Hematopoietic multipotent progenitor cell treated with erythropoietin and hydrocortisone succinate and interleukin-3 and kit ligand, for 8 days (in vitro differentiated cells): ENCODE data around the gene BAD.

Experiments
- DNase-seq: peaks from one replicate; pipeline ENCODE4 v3.0.0-alpha.2; 2015

BAD gene

DNA sequence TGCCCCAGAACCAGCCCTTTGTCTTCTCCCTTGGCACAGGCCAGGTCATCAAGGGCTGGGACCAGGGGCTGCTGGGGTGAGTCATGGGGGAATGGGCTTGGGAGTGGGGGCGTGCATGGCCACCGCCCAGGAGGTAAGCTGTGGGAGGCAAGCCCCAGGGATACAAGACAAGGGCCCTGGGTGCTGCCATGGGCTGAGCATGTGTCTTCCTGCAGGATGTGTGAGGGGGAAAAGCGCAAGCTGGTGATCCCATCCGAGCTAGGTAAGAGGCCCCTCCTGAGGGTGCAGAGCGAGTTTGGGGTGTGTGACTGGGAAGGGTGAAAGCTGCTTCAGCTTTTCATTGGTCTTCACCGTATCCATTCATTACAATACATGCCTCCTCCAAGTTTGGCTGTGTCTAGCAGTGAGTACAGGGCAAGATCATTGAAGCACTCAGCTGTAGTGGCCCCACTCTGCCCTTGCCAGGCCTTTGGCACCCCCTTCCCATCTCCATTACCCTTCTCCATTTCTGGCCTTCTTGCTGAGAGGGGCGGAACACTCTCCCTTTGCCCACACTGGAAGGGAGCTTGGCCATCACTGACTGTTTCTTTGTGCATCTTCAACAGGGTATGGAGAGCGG is 41.1 kb downstream of the BAD start:
- no peak for DNase-seq

DNA sequence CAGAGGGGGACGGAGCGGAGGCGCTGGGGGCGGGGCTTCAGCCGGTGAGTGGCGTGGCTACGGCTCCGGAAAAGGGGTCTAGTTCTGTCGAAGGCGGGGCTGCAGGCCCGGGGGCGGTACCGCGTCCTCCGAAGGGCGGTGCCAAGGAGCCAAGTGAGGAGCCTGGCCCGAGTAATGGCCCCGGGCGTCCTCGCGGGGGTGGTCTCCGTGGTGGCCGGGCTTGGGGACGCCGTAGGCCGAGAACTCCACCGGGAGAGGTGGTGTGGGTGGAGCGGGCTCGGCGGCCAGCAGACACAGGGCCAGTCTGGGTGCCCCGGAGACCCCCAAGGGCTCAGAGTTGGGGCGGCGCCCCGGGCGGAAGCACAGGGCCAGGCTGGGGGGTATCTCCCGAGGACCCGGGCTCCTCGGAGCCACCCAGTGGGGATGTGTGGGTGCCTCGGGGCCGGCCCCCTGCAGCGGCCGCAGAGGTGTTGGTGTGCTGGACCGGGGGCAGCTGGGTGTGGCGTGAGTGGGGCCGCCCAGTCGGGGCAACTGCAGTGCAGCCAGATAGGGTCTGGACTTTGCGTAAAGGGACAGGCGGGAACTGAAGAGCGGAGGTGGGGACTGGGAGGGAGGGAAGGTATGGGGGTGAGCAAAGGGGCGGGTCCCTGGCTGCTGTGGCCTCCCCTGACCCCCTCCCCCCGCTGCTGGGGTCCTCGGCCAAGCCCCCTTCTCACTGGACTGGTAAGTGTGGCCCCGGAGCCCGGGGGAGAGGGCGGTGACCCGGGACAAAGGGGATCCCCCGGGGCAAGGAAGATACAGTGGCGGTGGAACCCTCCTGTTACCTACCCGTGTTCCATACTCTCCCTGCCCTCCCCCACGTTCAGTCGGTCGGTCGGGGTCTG is 42.7 kb downstream of the BAD start:
- peak; percentile 98 for DNase-seq

DNA sequence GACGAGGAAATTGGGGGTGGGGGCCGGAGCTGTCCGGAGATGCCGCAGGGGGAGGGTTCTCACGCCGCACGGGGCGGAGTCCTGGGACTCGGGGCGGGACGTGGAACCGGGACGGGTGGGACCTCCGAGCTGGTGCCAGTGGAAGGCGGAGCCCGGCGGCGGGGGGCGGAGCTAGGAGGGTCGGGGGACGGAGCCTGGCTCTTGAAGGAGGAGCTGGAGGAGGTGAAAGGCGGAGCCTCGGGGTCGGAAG is 43.3 kb downstream of the BAD start:
- DNase-seq, result no peak

DNA sequence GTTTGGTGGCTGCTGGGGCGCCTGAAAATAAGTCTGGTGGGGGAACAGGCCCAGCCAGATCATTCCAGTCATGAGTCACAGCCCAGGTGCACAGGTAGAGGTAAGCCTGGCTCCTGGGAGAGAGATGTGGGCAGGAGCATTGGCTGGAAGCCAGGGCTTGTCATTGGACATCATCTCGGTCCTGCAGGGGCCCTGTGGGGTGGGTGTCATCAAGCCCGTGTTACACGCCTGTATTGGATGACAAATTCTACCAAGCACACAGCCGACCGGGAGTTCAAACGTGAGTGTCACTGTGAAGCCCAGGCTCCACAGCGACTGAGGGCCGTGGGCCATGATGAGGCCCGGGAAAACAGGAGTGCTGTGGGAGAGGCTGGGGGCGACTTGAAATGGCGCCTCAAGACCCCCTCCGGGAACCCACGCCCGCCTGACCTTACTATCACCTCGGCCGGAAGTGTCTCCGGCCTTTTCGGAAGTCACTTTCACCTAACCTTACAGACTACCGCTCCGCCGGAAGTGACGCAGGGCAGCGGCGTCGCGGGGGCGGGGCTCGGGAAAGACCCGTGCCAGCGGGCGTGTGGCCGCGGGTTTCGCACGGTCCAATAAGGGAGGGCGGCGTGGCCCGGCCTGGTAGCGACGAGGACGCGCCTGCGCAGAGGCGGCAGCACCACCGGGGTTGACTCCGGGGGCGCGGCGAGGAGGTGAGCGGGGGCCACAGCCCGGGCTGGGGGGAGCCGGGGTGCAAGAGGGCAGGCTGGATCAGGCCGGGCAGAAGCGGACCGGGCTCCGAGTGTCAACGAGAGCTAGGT is 43.8 kb downstream of the BAD start, which contains the start of gene FKBP2:
FKBP2 (plus strand) TSS at position 661 of the 806 bp plus-strand sequence. CDS start 1,293 bp downstream, outside the sequence.
- DNase-seq, result peak; percentile 97

DNA sequence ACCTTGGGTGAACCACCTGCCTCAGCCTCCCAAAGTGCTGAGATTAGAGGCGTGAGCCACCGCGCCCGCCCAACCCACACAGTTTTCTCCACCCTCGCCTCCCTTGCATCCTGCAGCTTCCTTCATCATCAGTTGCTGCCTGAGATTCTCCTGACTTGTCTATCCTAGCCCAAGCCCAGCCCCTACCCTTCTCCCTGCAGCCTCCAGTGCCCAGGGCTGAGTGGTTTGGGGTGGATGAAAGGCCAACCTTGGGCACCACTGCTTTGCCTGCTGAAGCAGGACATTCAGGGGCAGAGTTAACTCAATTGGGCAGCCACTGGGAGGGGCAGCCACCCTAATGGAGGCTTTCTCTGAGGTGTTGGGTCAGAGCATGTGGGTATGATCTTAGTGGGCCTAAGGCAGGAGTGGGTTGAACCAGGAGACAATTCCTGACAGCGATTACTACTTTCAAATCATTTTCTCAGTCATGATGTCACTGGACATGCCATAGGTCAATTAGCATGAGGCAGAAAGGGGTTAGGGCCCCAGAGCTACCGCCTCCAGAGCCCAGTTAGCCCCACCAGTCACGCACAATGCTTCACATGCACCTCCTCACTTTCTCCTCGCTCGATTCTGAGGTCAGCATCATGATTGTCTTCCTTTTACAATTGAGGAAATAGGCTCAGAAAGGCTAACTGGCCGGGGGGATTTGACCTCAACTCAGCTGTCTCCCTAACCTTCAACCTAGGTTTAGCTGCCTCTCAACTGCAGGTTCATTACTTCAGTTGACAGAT is 44.6 kb downstream of the BAD start:
- no peak for DNase-seq

DNA sequence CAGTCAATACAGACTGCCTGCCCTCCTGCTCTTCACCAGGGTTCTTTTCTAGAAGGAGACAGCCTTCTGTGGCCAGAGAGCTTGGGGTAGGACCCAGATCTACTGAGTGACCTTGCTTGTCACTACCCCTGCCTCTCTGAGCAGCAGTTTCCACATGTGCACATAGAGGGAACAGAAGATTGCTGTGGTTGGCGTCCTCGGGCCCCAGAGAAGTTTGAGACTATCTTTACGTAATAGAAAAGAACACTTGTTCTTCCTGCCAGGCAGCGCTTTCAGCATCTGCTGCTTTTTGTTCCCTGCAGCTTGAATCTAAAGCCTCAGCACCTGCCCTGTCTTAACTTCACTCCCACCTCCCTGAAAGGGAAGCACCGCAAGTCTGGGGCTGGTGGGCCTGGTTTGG is 45.5 kb downstream of the BAD start:
- DNase-seq, result no peak

DNA sequence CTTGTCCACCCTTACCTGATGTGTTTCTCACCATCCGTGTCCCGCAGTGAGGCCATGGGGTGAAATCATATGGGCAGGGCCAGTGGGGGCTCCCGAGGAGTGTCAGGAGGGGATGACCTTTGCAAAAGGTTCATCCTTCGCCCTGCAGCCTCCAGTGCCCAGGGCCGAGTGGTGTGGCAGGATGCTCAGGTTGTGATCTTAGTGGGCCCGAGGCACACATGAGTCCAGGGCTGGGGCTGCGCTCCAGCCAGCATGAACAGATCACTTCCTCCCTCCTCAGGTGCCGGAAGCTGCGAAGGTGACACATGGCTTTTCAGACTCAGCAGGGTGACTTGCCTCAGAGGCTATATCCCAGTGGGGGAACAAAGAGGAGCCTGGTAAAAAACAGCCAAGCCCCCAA is 46.4 kb downstream of the BAD start:
- no peak for DNase-seq

DNA sequence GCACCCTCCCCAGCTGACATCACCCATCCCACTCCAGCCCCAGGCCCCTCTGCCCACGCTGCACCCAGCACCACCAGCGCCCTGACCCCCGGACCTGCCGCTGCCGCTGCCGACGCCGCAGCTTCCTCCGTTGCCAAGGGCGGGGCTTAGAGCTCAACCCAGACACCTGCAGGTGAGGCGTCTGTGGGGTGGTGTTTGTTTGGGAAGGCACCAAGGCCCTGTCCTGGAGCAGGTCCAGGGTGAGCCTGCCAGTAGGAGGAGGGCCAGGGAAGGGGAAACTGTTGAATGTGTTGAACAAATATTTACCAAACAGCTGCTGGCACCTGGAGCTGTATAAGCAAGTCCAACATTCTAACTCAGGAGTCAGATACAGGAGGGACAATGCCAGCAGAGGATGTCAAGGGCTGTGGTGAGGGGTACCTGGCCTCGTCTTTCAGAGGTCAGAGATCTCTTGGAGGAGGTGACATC is 46.9 kb downstream of the BAD start:
- DNase-seq, result no peak

DNA sequence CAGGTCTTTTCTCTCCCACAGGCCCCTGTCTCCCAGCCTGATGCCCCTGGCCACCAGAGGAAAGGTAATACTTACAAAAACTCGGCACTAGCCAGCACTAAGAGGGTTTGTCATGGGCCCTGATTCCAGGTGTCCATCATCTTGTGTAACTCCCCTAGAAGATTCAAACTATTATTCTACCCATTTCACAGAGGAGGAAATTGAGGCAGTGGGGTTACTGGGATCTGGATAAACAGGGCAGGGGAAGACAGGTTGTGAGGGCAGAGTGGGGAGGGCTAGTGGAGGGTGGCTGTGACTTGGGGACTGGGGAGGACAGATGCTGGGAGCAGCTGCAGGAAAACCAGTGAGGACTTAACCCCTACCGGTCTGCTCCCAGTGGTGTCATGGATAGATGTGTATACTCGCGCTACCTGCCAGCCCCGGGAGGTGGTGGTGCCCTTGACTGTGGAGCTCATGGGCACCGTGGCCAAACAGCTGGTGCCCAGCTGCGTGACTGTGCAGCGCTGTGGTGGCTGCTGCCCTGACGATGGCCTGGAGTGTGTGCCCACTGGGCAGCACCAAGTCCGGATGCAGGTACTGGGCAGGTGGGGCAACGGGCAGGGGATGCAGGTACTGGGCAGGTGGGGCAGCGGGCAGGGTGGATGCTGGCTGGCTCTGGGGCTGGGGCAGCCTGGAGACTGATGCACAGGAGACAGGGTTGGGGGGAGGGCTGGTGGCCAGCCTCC is 48.9 kb downstream of the BAD start:
- no peak for DNase-seq

DNA sequence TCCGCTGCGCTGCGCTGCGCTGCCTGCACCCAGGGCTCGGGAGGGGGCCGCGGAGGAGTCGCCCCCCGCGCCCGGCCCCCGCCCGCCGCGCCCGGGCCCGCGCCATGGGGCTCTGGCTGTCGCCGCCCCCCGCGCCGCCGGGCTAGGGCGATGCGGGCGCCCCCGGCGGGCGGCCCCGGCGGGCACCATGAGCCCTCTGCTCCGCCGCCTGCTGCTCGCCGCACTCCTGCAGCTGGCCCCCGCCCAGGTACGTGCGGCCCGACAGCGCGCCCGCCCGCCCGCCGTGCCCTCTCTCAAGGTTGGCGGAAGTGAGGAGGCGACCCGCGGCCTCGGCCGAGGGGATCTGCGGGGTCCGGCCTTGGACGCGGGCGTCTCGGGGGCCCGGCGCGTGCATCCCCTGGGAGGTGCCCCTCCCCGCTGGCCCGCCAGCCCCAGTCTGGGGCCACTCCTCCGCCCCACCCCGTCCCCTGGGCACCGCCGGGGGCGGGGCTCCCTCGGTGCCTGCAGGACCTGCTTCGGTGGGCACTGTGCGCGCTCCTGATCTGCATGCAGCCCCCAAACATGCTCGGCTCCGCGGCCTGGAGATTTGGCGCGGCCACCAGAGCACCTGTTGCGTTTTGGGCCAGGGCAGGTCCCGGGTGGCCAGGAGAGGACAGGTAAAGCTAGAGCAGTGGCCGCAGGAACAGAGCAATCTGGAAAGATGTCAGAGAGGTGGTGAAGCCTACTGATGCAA is 49.7 kb downstream of the BAD start:
- peak; percentile 54 for DNase-seq

DNA sequence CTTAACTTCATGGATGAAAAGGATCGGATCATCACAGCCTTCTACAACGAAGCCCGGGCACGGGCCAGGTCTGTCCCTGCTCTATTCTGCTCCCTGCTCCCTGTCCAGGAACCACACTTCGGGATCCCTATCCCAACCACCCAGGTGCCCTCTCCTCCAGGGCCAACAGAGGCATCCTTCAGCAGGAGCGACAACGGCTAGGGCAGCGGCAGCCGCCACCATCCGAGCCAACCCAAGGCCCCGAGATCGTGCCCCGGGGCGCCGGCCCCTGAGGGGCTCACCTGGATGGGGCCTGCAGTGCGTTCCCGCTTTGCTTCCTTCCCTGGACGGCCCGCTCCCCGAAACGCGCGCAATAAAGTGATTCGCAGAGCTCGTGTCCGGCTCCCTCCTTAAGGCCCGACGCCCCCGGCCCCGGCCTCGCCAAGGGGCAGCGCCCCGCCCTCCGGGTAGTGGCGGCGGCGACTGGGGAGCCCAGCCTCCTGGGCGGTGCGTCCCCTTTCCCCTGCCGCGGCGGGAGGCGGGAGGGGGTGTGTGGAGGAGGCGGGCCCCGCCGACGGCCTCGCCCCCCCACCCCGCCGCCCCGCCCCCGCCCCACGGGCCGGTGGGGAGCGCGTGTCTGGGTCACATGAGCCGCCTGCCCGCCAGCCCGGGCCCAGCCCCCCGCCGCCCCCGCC is 50.4 kb downstream of the BAD start, which contains the start of gene VEGFB:
VEGFB (plus strand) TSS at position 672 of the 674 bp plus-strand sequence. CDS start 250 bp downstream, outside the sequence.
- DNase-seq, result peak; percentile 58

DNA sequence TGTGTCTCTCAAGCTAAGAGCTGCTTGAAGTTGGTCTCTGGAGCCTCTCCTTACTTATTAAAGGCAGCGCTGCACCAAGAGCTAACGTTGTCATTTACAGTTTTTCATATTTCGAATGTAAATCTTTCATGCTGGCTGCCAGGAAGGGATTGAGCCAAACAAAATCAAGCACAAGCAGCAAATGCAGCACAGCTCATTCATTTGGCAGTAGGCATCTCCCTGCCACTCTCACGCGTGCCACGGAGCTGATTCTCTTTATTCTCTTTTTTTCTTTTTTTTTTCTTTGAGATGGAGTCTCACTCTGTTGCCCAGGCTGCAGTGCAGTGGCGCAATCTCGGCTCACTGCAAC is 51.5 kb downstream of the BAD start:
- no peak for DNase-seq

DNA sequence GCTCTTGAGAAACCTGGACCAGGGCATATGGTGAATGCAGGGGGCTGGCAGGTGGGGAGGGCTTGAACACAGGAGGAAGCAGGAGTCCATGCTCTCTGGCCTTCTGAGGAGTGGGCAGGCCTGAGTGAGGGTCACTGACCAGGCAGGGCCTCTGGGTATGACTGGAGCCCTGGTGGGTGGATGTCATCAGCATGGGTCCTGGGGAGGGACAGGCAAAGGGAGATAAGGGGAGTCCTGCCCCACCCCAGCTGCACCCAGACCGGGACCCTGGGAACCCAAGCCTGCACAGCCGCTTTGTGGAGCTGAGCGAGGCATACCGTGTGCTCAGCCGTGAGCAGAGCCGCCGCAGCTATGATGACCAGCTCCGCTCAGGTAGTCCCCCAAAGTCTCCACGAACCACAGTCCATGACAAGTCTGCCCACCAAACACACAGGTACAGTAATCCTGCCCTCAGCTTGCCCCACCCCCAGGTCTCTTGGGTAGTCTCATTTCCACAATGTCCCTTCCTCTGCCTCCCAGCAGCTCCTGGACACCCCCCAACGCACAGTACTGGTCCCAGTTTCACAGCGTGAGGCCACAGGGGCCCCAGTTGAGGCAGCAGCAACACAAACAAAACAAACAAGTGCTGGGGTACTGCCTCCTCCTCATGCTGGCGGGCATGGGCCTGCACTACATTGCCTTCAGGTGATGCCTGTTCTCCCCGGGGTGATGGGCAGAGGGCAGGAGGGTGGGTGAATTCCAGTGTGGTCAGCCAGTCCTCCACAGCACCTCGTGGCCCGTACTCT is 52.1 kb downstream of the BAD start:
- DNase-seq, result no peak

DNA sequence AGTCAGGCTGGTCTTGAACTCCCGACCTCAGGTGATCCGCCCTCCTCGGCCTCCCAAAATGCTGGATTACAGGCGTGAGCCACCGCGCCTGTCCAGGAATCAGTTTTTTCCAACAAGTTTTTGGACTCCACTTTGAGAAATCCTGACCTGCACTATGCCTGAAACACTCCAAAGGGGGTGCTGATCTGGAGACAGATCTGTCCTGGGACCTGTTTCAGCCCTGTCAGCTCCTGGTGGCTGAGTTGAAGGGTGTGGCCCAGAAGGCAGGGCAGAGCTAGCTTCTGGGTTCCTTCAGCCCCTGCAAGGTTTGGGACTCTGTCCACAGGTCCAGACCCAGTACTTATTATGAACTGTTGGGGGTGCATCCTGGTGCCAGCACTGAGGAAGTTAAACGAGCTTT is 52.9 kb downstream of the BAD start:
- DNase-seq, result peak; percentile 55

DNA sequence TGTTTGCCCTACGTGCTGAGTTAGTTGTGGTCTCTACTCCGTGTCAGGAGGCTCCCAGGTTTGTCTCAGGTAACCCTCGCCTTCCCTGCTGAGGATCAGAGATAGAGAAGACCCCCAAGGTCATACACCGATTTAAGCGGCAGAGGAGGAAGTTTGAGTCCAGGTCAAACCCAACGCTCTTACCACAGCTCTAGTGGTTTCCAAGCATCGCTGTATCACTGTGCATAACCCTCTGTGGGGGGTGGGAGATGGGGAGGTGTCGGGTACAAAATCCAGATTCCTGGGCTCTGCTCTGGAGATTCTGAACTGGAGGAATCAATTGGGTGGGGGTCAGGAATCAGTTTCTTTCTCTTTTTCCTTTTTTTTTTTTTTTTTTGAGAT is 53.5 kb downstream of the BAD start:
- DNase-seq, result peak; percentile 14

DNA sequence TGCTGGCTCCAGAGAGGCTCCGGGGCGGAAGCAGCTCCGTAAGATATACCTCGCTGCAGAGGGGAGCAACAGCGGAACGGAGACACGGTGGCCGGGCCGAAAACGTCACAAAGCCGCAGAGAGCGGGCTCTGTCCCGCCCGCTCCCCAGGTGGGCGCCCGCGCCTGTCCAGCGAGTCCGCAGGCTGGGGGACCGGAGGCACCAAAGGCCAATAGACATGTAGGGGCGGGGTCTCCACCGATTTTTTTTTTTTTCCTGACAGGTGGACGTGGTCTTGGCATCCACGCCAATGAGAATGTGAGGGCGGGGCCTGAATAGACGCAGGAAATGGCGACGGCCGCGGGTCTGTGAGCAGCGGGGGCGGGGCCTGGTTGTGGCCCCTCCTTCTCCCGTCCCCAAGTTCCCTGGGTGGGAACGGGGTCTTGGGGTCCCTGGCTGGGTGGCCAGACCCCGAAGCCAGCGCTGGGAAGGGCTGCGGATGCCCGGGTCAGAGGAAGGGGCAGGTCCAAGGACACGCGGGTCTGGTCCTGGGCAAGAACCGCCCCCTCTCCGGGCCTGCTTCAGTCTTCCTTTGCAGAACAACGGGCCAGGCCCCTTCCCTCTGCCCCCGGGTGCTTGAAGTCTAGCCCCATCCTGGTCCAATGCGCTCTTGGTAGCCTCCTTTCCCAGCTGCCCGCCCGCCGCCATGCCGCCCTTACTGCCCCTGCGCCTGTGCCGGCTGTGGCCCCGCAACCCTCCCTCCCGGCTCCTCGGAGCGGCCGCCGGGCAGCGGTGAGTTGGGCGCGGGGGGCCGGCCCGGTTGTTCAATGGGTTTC is 54.1 kb downstream of the BAD start, which contains the start of gene DNAJC4:
DNAJC4 (plus strand) TSS at position 378 of the 814 bp plus-strand sequence; CDS start at position 685, 307 bp downstream.
- DNase-seq, result peak; percentile 95

DNA sequence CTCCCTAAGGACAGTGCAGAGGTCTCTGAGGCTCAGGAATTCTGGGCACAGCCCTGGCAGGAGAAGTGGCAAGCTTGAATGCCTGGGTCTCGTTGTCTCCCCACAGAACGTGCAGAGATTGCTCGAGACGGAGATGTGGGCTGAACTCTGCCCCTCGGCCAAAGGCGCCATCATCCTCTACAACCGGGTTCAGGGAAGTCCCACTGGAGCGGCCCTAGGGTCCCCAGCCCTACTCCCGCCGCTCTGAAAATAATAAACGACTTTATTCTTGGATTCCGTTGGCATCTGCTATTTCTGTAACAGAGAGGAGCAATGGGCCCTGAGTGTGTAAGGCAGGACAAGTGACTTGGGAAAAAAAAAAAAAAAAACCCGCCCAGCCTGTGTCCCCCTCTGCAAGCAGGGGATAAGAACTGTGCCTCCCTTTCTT is 54.7 kb downstream of the BAD start:
- DNase-seq, result no peak

DNA sequence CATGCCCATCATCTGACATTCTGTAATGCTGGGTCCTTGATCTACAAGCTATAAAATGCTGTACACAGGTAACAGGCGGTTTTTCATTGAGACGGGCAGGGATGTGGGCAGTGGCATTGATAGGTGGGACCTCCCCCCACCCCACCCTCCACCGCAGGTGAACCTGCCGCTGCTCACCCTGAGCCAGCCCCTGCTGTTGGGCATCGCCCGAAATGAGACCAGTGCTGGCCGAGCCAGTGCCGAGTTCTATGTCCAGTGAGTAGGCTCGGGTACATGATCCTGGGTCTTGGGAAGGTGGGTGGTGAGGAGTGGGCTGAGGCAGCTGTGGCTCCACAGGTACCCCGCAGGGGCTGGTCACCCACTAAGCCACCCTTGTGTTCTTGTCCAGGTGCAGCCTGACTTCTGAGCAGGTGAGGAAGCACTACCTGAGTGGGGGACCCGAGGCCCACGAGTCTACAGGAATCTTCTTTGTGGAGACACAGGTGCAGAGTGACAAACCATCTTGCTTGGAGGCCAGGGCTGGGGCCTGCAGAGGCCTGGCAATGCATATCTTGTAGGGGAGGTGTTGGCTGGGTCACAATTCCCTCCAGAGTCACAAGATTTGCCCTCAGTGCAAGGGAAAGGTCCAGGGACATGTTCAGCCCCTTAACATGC is 55.2 kb downstream of the BAD start:
- DNase-seq, result peak; percentile 3
